HEK293T (cell line): ENCODE measurements around the gene CRYBG1.

ENCODE experiments used
- CTCF ChIA-PET: fragments of 350-600 bp; formaldehyde crosslinking; extraction: SDS; loops from one replicate; lab custom pipeline; 2021; ENCODE audit warnings: antibody characterized with exemption, inconsistent platforms; lab: Yijun Ruan, JAX
- POLR2A ChIA-PET: fragments of 350-600 bp; formaldehyde crosslinking; extraction: SDS; loops from one replicate; lab custom pipeline; 2020; ENCODE audit warnings: antibody characterized with exemption, inconsistent platforms; lab: Yijun Ruan, JAX
- DNase-seq: peaks from one replicate; pipeline ENCODE4 v3.0.0; 2012; ENCODE audit warnings: mixed read lengths; ENCODE audit errors: extremely low spot score
- ARNT ChIP-seq: fragments of 450-650 bp; IDR thresholded peaks from 2 replicates; pipeline ENCODE4 v1.6.1; 2017; ENCODE audit warnings: mild to moderate bottlenecking
- BHLHE40 ChIP-seq: fragments of 450-650 bp; IDR thresholded peaks from 2 replicates; pipeline ENCODE4 v1.6.1; 2016; ENCODE audit warnings: mild to moderate bottlenecking, moderate library complexity, borderline replicate concordance
- CTBP1 ChIP-seq: fragments of 450-650 bp; IDR thresholded peaks from 2 replicates; pipeline ENCODE4 v1.6.1; 2016; ENCODE audit warnings: borderline replicate concordance
- ELF4 ChIP-seq: fragments of 450-650 bp; IDR thresholded peaks from 2 replicates; pipeline ENCODE4 v1.6.1; 2017; ENCODE audit warnings: antibody characterized with exemption
- FOXA1 ChIP-seq: fragments of 450-650 bp; IDR thresholded peaks from 2 replicates; pipeline ENCODE4 v1.6.1; 2016; ENCODE audit warnings: mild to moderate bottlenecking
- FOXK2 ChIP-seq: fragments of 450-650 bp; IDR thresholded peaks from 2 replicates; pipeline ENCODE4 v1.6.1; 2016; ENCODE audit warnings: mild to moderate bottlenecking
- FOXM1 ChIP-seq: fragments of 450-650 bp; IDR thresholded peaks from 2 replicates; pipeline ENCODE4 v1.6.1; 2017; ENCODE audit warnings: mild to moderate bottlenecking, borderline replicate concordance
- HDGF ChIP-seq: fragments of 450-650 bp; IDR thresholded peaks from 2 replicates; pipeline ENCODE4 v1.6.1; 2017; ENCODE audit warnings: antibody characterized with exemption, borderline replicate concordance
- L3MBTL2 ChIP-seq: fragments of 450-650 bp; conservative IDR thresholded peaks from 2 replicates; pipeline ENCODE4 v1.6.1; 2016; ENCODE audit warnings: mild to moderate bottlenecking
- LEF1 ChIP-seq: fragments of 450-650 bp; IDR thresholded peaks from 2 replicates; pipeline ENCODE4 v1.6.1; 2017; ENCODE audit warnings: mild to moderate bottlenecking, borderline replicate concordance
- NFRKB ChIP-seq: fragments of 450-650 bp; IDR thresholded peaks from 2 replicates; pipeline ENCODE4 v1.6.1; 2016; ENCODE audit warnings: mild to moderate bottlenecking, moderate library complexity
- SP1 ChIP-seq: fragments of 450-650 bp; IDR thresholded peaks from 2 replicates; pipeline ENCODE4 v1.6.1; 2017
- SUZ12 ChIP-seq: fragments of 450-650 bp; IDR thresholded peaks from 2 replicates; pipeline ENCODE4 v1.6.1; 2016; ENCODE audit warnings: mild to moderate bottlenecking
- TARDBP ChIP-seq: fragments of 450-650 bp; IDR thresholded peaks from 2 replicates; pipeline ENCODE4 v1.6.1; 2016
- ZNF384 ChIP-seq: fragments of 450-650 bp; IDR thresholded peaks from 2 replicates; pipeline ENCODE4 v1.6.1; 2016
- TF ChIP-seq, protein P1 (sequence below): fragments of 450-650 bp; IDR thresholded peaks from 2 replicates; pipeline ENCODE4 v1.6.1; 2016

Gene CRYBG1

DNA sequence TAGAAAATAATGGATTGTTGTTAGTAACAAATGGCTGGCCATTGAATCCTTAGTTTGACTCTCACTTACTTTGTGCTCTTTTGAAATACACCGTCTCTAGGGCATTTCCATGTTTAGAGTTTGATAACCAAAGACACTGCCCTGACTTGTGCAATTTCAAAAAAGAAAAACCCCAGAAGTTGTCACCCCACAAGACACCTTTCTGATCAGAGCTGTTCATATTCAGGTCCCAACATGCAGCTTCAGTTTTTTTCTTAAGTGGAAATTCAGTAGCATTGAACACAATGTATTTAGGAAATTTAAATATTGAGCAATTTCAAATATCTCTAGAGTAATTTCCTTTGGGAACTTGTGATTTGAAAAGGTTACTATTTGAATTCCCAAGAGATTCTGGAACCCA, 19.4 kb downstream of the CRYBG1 start:
- ChIA-PET POLR2A (no interaction called here), CTCF (interaction anchor here (1.0 kb wide), 1 partner anchor 20 kb away, joined by 3 read pairs; no protein-coding TSS in a partner anchor)
- TF ChIP-seq ZNF384 (no peak), NFRKB (no peak), BHLHE40 (no peak), TARDBP (no peak), ARNT (no peak), LEF1 (no peak)
- DNase-seq: no peak

GRCh38 chr6:106380407-106380806, 19.9 kb downstream of the CRYBG1 start:
- CTCF ChIA-PET: interaction anchor here (1.0 kb wide), 1 partner anchor 21 kb away, joined by 3 read pairs; no protein-coding TSS in a partner anchor
- TF ChIP-seq ZNF384 (no peak), SP1 (no peak), L3MBTL2 (no peak), HDGF (no peak), FOXA1 (no peak), BHLHE40 (no peak), SUZ12 (no peak), TARDBP (no peak), CTBP1 (no peak), NFRKB (no peak)
- TF ChIP-seq, protein P1, sequence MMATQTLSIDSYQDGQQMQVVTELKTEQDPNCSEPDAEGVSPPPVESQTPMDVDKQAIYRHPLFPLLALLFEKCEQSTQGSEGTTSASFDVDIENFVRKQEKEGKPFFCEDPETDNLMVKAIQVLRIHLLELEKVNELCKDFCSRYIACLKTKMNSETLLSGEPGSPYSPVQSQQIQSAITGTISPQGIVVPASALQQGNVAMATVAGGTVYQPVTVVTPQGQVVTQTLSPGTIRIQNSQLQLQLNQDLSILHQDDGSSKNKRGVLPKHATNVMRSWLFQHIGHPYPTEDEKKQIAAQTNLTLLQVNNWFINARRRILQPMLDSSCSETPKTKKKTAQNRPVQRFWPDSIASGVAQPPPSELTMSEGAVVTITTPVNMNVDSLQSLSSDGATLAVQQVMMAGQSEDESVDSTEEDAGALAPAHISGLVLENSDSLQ: no peak
- POLR2A ChIA-PET: no interaction called here
- no peak for DNase-seq

- ChIA-PET POLR2A (no interaction called here), CTCF (interaction anchor here (0.6 kb wide), 1 partner anchor 9 kb away, joined by 3 read pairs; no protein-coding TSS in a partner anchor)
- DNase-seq: no peak
- TF ChIP-seq FOXK2 (no peak), ELF4 (no peak), LEF1 (no peak), HDGF (no peak), TARDBP (no peak), FOXM1 (no peak), ARNT (no peak), L3MBTL2 (no peak), CTBP1 (no peak), BHLHE40 (no peak), NFRKB (no peak)
These were observed 20.7 kb downstream of the CRYBG1 start for GRCh38 chr6:106381223-106381622.

GRCh38 chr6:106381881-106382280, 21.4 kb downstream of the CRYBG1 start:
- ChIA-PET POLR2A (no interaction called here), CTCF (interaction anchor here (0.6 kb wide), 1 partner anchor 8 kb away, joined by 3 read pairs; no protein-coding TSS in a partner anchor)
- no peak for DNase-seq
- TF ChIP-seq, protein P1: no peak
- TF ChIP-seq FOXA1 (no peak), BHLHE40 (no peak)

- ChIA-PET CTCF (no interaction called here), POLR2A (no interaction called here)
- TF ChIP-seq, protein P1: no peak
- TF ChIP-seq LEF1 (no peak), FOXA1 (no peak), SP1 (no peak), CTBP1 (no peak), FOXK2 (no peak), ELF4 (no peak), NFRKB (no peak), ARNT (no peak), SUZ12 (no peak)
- DNase-seq: no peak
These were observed 23.1 kb downstream of the CRYBG1 start for GRCh38 chr6:106383573-106383972.

- TF ChIP-seq TARDBP (no peak), ELF4 (no peak), HDGF (no peak), L3MBTL2 (no peak), SUZ12 (no peak), NFRKB (no peak), FOXM1 (no peak)
- TF ChIP-seq, protein P1: no peak
- ChIA-PET CTCF (no interaction called here), POLR2A (no interaction called here)
- DNase-seq: no peak
These were observed 25.0 kb downstream of the CRYBG1 start for GRCh38 chr6:106385530-106385929.
